Endothelial cell of umbilical vein (primary cell): Measurements from ENCODE around the gene MRPL53. TPM values are rescaled to one million over a fixed set of nuclear protein-coding genes. Genes with fewer than 3 reads are reported as not detected.

Experiments used
- BruUV-seq: library from RNA; stranded (reverse); fragments of 400-500 nt; replicated peaks from 2 replicates; lab custom pipeline; 2021; lab: Mats Ljungman, UMichigan
- CTCF ChIA-PET: fragments of 300-600, 350-600 bp; sonication (Branson Sonifier 250); formaldehyde crosslinking; loops from one replicate; lab custom pipeline; 2021; ENCODE audit warnings: antibody characterized with exemption, inconsistent platforms; lab: Charles Lee
- POLR2A ChIA-PET: fragments of 300-600, 350-600 bp; sonication (Branson Sonifier 250); formaldehyde crosslinking; loops from one replicate; lab custom pipeline; 2021; ENCODE audit warnings: antibody characterized with exemption, inconsistent platforms; lab: Charles Lee
- DNase-seq: peaks from one replicate; pipeline ENCODE4 v3.0.0-alpha.2; 2011; ENCODE audit warnings: low read depth, low spot score
- FAIRE-seq: peaks from 2 replicates; lab custom pipeline; 2011; peaks lifted over from hg19 to GRCh38; lab: Jason Lieb, UNC
- H2AFZ ChIP-seq: 2 replicates; pipeline ENCODE4 v1.6.0; 2012; ENCODE audit warnings: low read depth, low read length, control low read depth, inconsistent platforms
- H3K27ac ChIP-seq: 2 replicates; pipeline ENCODE4 v1.5.1; 2011; ENCODE audit warnings: low read depth, mild to moderate bottlenecking, control low read depth, low read length, moderate library complexity; ENCODE audit not compliant: insufficient read depth
- H3K27me3 ChIP-seq, 2 experiments: 2 replicates each; pipeline versions ENCODE4 v1.6.0 to v1.6.1; 2011; ENCODE audit warnings: low read length in 2 of 2, mixed read lengths in 1 of 2; ENCODE audit not compliant: control insufficient read depth in 2 of 2, insufficient read depth in 2 of 2
- H3K36me3 ChIP-seq, 2 experiments: 2 replicates in 1 of 2; 3 replicates in 1 of 2; pipeline ENCODE4 v1.5.1; 2011; ENCODE audit warnings: low read length in 2 of 2, mild to moderate bottlenecking in 1 of 2, moderate library complexity in 1 of 2; ENCODE audit not compliant: control insufficient read depth in 2 of 2, insufficient read depth in 2 of 2; ENCODE audit errors: extremely low read depth in 1 of 2
- H3K4me1 ChIP-seq: 3 replicates; pipeline ENCODE4 v1.5.1; 2011; ENCODE audit warnings: mild to moderate bottlenecking, low read length; ENCODE audit not compliant: control insufficient read depth, insufficient read depth; ENCODE audit errors: extremely low read depth
- H3K4me2 ChIP-seq: 2 replicates; pipeline ENCODE4 v1.6.1; 2011; ENCODE audit warnings: low read length, control low read depth, mixed read lengths; ENCODE audit not compliant: insufficient read depth
- H3K4me3 ChIP-seq, 3 experiments: fragments of 200-600 bp in 1 of 3; sonication (generic), shearing (Covaris generic) in 1 of 3; replicated peaks in 1 of 3; 2 replicates each; pipeline ENCODE4 v1.5.1; 2011 to 2016; ENCODE audit warnings: control low read depth in 3 of 3, low read length in 3 of 3, mild to moderate bottlenecking in 2 of 3, inconsistent platforms in 1 of 3, low read depth in 1 of 3, moderate library complexity in 1 of 3; ENCODE audit not compliant: insufficient read depth in 1 of 3
- H3K79me2 ChIP-seq: 2 replicates; pipeline ENCODE4 v1.6.0; 2012; ENCODE audit warnings: low read length, inconsistent platforms; ENCODE audit not compliant: control insufficient read depth, insufficient read depth
- H3K9ac ChIP-seq: replicated peaks from 2 replicates; pipeline ENCODE3; 2011; ENCODE audit warnings: low read length, control low read depth; ENCODE audit not compliant: insufficient read depth; ENCODE audit errors: extremely low read depth
- H3K9me1 ChIP-seq: replicated peaks from 3 replicates; pipeline ENCODE4 v1.6.0; 2011; ENCODE audit warnings: mild to moderate bottlenecking, low read length; ENCODE audit not compliant: control insufficient read depth, insufficient read depth; ENCODE audit errors: extremely low read depth
- H3K9me3 ChIP-seq: replicated peaks from 2 replicates; pipeline ENCODE4 v1.5.1; 2012; ENCODE audit warnings: low read length, inconsistent platforms; ENCODE audit not compliant: control insufficient read depth, insufficient read depth
- H4K20me1 ChIP-seq: replicated peaks from 2 replicates; pipeline ENCODE3; 2011; ENCODE audit warnings: mild to moderate bottlenecking, low read length; ENCODE audit not compliant: control insufficient read depth, insufficient read depth; ENCODE audit errors: extremely low read depth
- MYC ChIP-seq: IDR thresholded peaks from one replicate; pipeline ENCODE4 v1.6.1; 2011; ENCODE audit warnings: mild to moderate bottlenecking, low read depth, low read length
- dilution Hi-C: fragments of 300-500 bp; cut with MboI; formaldehyde crosslinking; loops from one replicate; pipeline ENCODE4 v1.15.0; 2019; ENCODE audit warnings: low sequenced_read_pairs; ENCODE audit not compliant: extremely low pct_ligation_motif_present
- intact Hi-C: fragments of 100-400 bp; cut with micrococcal nuclease; formaldehyde crosslinking; loops from one replicate; pipeline ENCODE4 v1.10.0; 2022
- polyA plus RNA-seq, 4 experiments: library from polyadenylated mRNA; depleted of rRNA in 3 of 4; stranded (reverse) in 3 of 4; unstranded in 1 of 4; fragments of >200 nt; gene quantifications; 2 replicates each; pipeline versions ENCODE4 v1.2.1 to v1.2.3, GENCODE V29; 2011 to 2012; ENCODE audit warnings: missing spikeins in 1 of 4
- total RNA-seq: library from RNA; stranded (reverse); gene quantifications from 2 replicates; pipeline ENCODE4 v1.2.3, GENCODE V29; 2021
- TF ChIP-seq, protein P1 (sequence below), 2 donors: IDR thresholded peaks; 1 replicate in 1 of 2; 2 replicates in 1 of 2; pipeline ENCODE4 v1.5.1; 2011; ENCODE audit warnings: low read length in 2 of 2, mild to moderate bottlenecking in 2 of 2, moderate library complexity in 2 of 2, control low read depth in 1 of 2, inconsistent platforms in 1 of 2, low read depth in 1 of 2; ENCODE audit not compliant: insufficient read depth in 1 of 2; ENCODE audit errors: extremely low read depth in 1 of 2
- TF ChIP-seq, protein P2 (sequence below): IDR thresholded peaks from 2 replicates; pipeline ENCODE4 v1.6.1; 2011; ENCODE audit not compliant: insufficient read depth, insufficient read length

MRPL53 gene
- total and polyA plus RNA-seq, 2 donors (not counting 3 experiments of a cell fraction or from before 2014, with no cell fraction given), result 68.7 to 69.7 TPM

DNA sequence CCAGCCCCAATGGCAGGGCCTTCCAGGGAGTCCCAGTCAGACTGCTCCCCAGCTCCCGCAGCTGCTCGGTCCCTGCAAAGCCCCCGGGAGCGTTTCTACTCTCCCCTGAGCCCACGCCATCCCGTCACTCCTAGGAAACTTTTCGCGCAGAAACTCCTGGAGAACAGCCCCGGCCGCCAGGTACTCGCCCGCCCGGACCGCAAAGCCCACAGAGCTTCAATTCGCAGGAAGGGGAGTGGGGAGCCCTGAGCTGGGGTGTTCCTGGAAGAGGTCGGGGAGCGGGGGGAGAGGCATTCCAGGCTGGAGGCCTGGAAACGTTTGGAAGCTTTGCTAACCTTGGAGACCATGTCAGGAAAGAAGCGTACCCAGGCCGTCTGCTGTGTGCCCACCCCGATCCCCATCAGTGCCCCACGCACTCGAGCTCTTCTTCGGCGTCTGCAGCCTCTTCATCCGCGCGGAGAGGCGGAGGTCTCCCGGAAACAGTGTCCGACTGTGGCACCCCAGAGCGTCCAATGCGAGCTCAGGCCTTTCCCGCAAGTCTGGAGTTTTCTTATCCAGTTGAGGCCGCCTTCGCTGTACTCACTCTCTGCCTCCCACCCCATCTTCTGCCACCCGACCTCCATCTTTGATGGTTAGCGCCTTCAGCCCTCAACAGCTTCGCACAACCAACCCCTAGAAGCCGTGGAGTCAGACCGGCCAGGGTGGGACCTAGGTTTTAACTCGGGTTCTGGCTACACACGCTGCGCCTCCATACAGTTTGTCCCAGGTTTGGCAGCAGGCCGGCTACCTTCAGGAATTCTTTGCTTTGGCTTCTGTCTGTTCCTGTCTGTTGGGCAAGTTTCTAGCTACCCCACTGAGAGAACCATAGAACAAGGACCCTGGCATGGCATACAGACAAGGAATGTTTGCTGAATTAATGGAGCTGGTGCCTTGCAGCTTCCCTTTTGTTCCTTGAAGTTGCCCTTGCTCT lies 31.3 kb upstream of the MRPL53 start:
- peaks cover 36% of the 10 kb centered on the region for H3K4me1 ChIP-seq
- TF ChIP-seq, protein P1, sequence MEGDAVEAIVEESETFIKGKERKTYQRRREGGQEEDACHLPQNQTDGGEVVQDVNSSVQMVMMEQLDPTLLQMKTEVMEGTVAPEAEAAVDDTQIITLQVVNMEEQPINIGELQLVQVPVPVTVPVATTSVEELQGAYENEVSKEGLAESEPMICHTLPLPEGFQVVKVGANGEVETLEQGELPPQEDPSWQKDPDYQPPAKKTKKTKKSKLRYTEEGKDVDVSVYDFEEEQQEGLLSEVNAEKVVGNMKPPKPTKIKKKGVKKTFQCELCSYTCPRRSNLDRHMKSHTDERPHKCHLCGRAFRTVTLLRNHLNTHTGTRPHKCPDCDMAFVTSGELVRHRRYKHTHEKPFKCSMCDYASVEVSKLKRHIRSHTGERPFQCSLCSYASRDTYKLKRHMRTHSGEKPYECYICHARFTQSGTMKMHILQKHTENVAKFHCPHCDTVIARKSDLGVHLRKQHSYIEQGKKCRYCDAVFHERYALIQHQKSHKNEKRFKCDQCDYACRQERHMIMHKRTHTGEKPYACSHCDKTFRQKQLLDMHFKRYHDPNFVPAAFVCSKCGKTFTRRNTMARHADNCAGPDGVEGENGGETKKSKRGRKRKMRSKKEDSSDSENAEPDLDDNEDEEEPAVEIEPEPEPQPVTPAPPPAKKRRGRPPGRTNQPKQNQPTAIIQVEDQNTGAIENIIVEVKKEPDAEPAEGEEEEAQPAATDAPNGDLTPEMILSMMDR (IDR thresholded peaks at IDR 0.05; ENCODE audit: extremely low read depth in 1 of 2, insufficient read depth in 1 of 2, low read depth in 1 of 2, low read length in 2 of 2), result no peak
- no peak for TF ChIP-seq MYC
- TF ChIP-seq, protein P2, sequence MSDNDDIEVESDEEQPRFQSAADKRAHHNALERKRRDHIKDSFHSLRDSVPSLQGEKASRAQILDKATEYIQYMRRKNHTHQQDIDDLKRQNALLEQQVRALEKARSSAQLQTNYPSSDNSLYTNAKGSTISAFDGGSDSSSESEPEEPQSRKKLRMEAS, result no peak
- no peaks in the 10 kb centered on the region for H4K20me1 ChIP-seq
- H3K9me3 ChIP-seq, result no peaks in the 10 kb centered on the region
- intact Hi-C loops, result loop anchor here (1.0 to 5.0 kb wide), 2 partner anchors 20 to 149 kb away; partner anchors contain the start of genes SEMA4F and TTC31
- H3K27me3 ChIP-seq, result peaks cover 15 to 29% of the 10 kb centered on the region in 2 experiments
- peaks cover 0 to 4% of the 10 kb centered on the region in 2 experiments for H3K36me3 ChIP-seq
- peak overlapping the region in 2 of 3 experiments; percentile 50 to 55 for H3K4me3 ChIP-seq
- ChIA-PET POLR2A (interaction anchor here (1.0 to 1.3 kb wide), 2 partner anchors 22 to 46 kb away, joined by 4 read pairs; partner anchors contain the start of genes DQX1 and WBP1), CTCF (interaction anchor here (0.7 to 1.9 kb wide), 7 partner anchors 11 to 112 kb away, joined by 3 to 10 read pairs (median 3); partner anchors contain the start of genes CCDC142, LOXL3, MRPL53 and TTC31)
- dilution Hi-C loops, result no loop called here
- no peaks in the 10 kb centered on the region for H3K9me1 ChIP-seq
- peak overlapping the region; percentile 46 for H3K9ac ChIP-seq
- peak overlapping the region; percentile 41 for H2AFZ ChIP-seq
- peak overlapping the region; percentile 62 for H3K4me2 ChIP-seq
- BruUV-seq, result TSS peak; percentile 57
- peaks cover 4% of the 10 kb centered on the region for H3K79me2 ChIP-seq
- peak; percentile 22 for DNase-seq
- peak overlapping the region; percentile 59 for H3K27ac ChIP-seq
- peak; percentile 38 for FAIRE-seq
